Transverse colon (tissue), 4 donors: Measurements from ENCODE around the gene ICOSLG.
"Not testable (repeated sequence)": the region's sequence is repeated elsewhere in the genome, so short reads cannot be mapped to it uniquely, and the experiment has no call there.

ENCODE experiments used
- EP300 ChIP-seq: sonication (generic); formaldehyde crosslinking; IDR thresholded peaks from one replicate; pipeline ENCODE4 v1.6.1; 2017; ENCODE audit warnings: antibody characterized with exemption, low read depth
- POLR2AphosphoS5 ChIP-seq, 3 donors: sonication (generic); formaldehyde crosslinking; IDR thresholded peaks; one replicate each; pipeline ENCODE4 v1.6.1; 2016; ENCODE audit warnings: antibody characterized with exemption in 3 of 3
- TF ChIP-seq, protein P1 (sequence below), 5 experiments: fragments of 200-600 bp in 3 of 5; fragments of 450-650 bp in 2 of 5; sonication (generic) in 3 of 5; IDR thresholded peaks; 1 replicate in 2 of 5; 2 replicates in 3 of 5; pipeline ENCODE4 v1.5.1; 2016 to 2017; ENCODE audit warnings: antibody characterized with exemption in 5 of 5, inconsistent platforms in 3 of 5, mild to moderate bottlenecking in 2 of 5, moderate library complexity in 1 of 5

DNA sequence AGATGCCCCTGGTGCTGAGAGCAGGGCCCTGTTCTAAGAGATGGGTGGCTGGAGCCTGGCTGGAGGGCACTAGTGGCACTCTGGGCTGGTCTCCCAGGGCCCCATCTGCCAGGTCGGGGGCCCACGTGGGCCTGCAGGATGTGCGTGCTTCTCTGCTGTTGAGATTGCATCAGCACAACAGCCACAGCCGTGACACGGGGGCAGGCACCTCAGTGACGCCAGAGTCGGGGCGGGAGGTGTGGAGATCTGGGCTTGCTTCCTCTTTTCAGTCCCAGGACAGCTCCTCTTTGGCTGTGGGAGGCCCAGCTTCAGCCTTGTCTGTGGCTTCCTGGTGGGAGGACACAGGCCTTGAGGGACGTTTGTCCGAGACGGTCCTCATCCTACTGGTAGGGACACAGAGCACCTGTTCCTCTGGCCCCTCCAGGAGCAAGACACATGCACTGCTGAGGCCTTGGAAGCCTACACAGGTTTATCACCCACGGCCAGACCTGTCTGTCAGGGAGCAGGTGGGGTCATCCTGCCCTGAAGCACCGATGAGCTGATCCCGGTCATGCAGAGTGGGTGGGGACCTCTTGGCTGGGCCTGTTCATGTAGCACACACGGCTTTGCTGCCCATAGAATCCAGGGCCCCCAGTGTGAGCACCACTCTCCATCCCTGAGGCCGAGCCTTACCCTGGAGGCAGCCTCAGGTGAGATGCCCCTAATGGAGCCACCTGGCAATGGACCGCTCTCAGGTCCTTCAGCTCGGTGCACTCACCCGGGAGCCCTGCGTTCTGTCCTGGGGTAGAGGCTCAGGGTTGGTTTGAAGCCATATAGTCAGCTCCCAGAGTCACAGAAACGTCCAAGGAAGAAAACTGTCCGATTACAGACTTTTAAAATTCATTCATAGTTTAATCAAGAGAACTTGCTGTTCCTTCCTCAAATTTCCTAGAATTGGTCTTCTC, 44.3 kb downstream of the ICOSLG start:
- TF ChIP-seq, protein P1, sequence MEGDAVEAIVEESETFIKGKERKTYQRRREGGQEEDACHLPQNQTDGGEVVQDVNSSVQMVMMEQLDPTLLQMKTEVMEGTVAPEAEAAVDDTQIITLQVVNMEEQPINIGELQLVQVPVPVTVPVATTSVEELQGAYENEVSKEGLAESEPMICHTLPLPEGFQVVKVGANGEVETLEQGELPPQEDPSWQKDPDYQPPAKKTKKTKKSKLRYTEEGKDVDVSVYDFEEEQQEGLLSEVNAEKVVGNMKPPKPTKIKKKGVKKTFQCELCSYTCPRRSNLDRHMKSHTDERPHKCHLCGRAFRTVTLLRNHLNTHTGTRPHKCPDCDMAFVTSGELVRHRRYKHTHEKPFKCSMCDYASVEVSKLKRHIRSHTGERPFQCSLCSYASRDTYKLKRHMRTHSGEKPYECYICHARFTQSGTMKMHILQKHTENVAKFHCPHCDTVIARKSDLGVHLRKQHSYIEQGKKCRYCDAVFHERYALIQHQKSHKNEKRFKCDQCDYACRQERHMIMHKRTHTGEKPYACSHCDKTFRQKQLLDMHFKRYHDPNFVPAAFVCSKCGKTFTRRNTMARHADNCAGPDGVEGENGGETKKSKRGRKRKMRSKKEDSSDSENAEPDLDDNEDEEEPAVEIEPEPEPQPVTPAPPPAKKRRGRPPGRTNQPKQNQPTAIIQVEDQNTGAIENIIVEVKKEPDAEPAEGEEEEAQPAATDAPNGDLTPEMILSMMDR (IDR thresholded peaks at IDR 0.05): not testable (repeated sequence)
- not testable (repeated sequence) for TF ChIP-seq POLR2AphosphoS5 (IDR thresholded peaks at IDR 0.05); EP300
